Astrocyte of the spinal cord (primary cell): ENCODE measurements around the gene RFESD.

Source experiments
- DNase-seq: peaks from one replicate; pipeline ENCODE4 v3.0.0; 2011; ENCODE audit warnings: low read depth, low spot score
- H3K4me3 ChIP-seq: 2 replicates; pipeline ENCODE4 v1.5.1; 2011; ENCODE audit warnings: low read depth, mild to moderate bottlenecking, low read length, moderate library complexity
- in situ Hi-C: cut with HindIII; loops from 2 replicates; pipeline ENCODE4 v1.10.0; 2017; ENCODE audit warnings: low sequenced_read_pairs
- TF ChIP-seq, protein P1 (sequence below): IDR thresholded peaks from 2 replicates; pipeline ENCODE4 v1.5.1; 2012; ENCODE audit warnings: low read depth, mild to moderate bottlenecking, low read length, inconsistent platforms

RFESD gene

DNA sequence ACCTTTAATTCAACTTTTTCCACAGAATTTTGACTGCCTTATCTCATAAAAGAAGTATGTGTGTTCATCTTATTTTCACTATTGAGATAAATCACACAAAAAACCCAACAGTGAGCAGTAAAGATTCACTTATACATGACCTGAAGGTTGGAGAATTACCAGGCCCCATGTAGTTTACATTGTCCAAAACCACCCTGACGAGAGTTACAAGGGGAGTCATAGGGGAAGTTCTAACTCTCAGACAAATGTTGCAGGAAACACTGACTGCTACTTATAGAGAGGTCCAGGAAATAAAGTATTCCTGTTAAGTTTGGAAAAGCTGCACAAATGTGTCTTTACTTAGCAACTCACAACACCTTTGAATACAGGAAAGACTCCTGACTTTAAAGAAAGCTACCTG lies 22.2 kb downstream of the RFESD start:
- H3K4me3 ChIP-seq = no peak overlapping the region
- peak; percentile 27 for DNase-seq
- in situ Hi-C loops = loop anchor here (25.0 kb wide), 2 partner anchors 169 to 669 kb away; no protein-coding TSS in a partner anchor
- TF ChIP-seq, protein P1, sequence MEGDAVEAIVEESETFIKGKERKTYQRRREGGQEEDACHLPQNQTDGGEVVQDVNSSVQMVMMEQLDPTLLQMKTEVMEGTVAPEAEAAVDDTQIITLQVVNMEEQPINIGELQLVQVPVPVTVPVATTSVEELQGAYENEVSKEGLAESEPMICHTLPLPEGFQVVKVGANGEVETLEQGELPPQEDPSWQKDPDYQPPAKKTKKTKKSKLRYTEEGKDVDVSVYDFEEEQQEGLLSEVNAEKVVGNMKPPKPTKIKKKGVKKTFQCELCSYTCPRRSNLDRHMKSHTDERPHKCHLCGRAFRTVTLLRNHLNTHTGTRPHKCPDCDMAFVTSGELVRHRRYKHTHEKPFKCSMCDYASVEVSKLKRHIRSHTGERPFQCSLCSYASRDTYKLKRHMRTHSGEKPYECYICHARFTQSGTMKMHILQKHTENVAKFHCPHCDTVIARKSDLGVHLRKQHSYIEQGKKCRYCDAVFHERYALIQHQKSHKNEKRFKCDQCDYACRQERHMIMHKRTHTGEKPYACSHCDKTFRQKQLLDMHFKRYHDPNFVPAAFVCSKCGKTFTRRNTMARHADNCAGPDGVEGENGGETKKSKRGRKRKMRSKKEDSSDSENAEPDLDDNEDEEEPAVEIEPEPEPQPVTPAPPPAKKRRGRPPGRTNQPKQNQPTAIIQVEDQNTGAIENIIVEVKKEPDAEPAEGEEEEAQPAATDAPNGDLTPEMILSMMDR = no peak

DNA sequence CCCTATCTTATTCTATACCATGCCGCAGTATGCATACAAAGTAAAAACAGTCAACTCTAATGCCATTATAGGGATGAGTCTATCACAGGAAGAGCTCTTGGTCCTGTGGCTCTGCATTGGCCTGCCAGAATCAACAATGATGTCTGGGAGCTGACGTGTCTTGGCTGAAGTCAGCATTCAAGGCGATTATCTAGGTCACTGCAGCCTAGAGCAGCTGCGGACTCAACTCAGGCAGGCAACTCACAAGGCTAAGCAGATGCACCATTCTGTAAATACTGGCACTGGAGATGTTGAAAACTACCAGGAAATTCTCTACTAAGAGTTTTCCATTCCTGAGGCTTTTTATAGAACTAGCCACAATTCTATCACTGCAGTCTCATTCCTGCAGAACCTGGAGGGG lies 23.0 kb downstream of the RFESD start:
- DNase-seq = peak; percentile 98
- TF ChIP-seq, protein P1 = no peak
- no peak overlapping the region for H3K4me3 ChIP-seq
- in situ Hi-C loops = loop anchor here (25.0 kb wide), 2 partner anchors 168 to 668 kb away; no protein-coding TSS in a partner anchor

DNA sequence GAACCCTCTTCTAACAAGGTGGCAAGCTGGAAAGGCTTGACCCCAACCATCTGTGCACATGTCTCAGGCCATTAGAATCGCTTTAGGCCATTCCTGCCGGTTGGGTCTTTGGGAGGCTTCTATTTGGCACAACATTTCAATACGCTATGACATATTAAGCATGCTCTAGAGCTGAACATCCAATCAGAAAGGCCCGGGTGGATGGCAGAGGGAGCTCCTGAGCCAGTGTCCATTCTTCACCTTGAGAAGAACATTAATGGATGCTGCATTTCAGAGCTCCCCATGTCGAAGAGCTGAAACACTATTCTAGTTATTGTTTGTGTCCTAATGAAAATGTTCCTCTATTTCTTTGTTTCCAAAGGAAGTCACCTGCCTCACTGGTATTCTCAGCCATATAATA lies 23.4 kb downstream of the RFESD start:
- no peak for DNase-seq
- no peak overlapping the region for H3K4me3 ChIP-seq
- TF ChIP-seq, protein P1 = no peak
- in situ Hi-C loops = loop anchor here (25.0 kb wide), 2 partner anchors 167 to 667 kb away; no protein-coding TSS in a partner anchor

DNA sequence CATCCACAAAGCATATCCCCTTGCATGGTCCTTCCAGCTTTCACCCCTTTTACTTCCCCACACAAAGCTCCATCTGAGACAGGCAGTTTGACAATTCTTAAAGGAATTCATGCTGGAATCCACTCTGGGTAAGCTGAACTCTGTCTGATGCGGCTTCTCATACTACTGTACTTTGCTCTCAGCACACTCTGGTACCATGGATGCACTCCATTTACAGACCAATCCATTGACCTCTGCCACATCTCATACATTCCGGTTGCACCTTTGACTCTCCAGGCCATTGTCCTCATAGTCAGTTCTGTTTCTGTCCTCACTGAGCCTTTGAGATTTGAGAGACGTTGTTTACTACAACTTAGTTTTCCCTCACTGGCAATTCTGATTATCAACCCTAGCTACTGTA lies 24.0 kb downstream of the RFESD start:
- TF ChIP-seq, protein P1 = no peak
- in situ Hi-C loops = loop anchor here (25.0 kb wide), 2 partner anchors 167 to 667 kb away; no protein-coding TSS in a partner anchor
- no peak overlapping the region for H3K4me3 ChIP-seq
- DNase-seq = peak; percentile 10

DNA sequence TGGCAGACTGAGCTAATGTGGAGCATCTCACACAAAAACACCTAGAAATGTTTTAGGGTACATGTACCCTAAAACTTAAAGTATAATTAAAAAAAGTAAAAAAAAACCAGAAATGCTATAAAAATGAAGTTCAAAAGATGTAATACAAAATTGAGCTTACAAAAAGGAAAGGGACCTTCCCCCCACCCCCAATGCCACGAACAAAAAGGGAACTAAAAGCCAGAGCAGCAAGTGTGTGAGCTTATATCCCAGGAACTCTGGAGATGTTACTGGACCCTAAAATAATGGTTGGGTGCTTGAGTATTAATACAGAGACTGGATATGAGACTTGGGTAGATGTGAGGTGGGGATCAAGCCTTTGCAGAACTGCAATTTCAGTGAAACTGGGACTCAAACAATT lies 25.2 kb downstream of the RFESD start:
- no peak for DNase-seq
- in situ Hi-C loops = loop anchor here (25.0 kb wide), 2 partner anchors 165 to 665 kb away; no protein-coding TSS in a partner anchor
- H3K4me3 ChIP-seq = no peak overlapping the region
- TF ChIP-seq, protein P1 = no peak

DNA sequence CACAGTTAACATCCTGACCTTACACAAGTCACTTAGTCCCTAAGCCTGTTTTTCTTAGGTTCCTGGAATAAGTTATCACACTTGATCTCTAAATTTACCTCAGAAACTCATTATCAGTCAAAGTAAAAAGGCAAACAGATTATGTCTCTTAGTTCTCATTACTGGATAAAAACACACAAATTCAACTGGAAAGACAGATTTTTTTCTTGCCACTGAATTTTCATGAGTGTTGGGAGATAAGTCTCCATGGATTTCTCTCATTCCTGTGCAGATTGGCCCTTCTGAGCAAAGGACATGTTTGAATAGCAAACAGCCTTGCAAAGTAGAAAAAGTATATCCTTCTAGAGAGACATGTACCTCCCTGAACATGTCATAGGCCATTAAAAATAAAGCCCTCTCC lies 26.1 kb downstream of the RFESD start:
- H3K4me3 ChIP-seq = no peak overlapping the region
- no peak for DNase-seq
- in situ Hi-C loops = loop anchor here (25.0 kb wide), 2 partner anchors 165 to 665 kb away; no protein-coding TSS in a partner anchor
- TF ChIP-seq, protein P1 = no peak
